C4-2B (cell line): ENCODE results near the gene VAV3.
A peak's percentile ranks its signal among the peaks of the same experiment; 100 is the strongest.

Experiments used
- H3K27ac ChIP-seq: fragments of 450-650 bp; 2 replicates; pipeline ENCODE4 v1.5.1; 2017
- ZFX ChIP-seq: fragments of 450-650 bp; IDR thresholded peaks from 2 replicates; pipeline ENCODE4 v1.6.1; 2017
- TF ChIP-seq, protein P1 (sequence below): fragments of 450-650 bp; conservative IDR thresholded peaks from 2 replicates; pipeline ENCODE4 v1.5.1; 2017; ENCODE audit warnings: mild to moderate bottlenecking

The VAV3 gene

DNA sequence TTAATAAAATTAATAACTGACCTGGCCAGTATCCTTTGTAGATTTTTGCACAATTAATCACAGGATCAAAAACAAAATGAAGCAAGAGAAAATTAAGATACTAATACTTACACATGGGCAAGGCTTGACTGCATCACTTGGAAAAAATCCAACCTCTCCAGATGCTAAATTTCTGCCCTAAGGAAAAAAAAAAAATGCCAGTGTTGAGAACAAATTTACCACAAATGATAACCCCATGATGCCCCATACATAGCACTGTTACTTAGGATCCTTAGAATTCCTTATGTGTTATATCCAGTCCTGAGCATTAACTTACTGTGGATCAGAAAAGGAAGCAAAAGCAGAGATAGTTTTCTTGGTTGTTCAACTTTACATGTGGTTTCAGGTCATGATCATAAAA is 347.5 kb downstream of the VAV3 start:
- no peak for TF ChIP-seq ZFX
- TF ChIP-seq, protein P1, sequence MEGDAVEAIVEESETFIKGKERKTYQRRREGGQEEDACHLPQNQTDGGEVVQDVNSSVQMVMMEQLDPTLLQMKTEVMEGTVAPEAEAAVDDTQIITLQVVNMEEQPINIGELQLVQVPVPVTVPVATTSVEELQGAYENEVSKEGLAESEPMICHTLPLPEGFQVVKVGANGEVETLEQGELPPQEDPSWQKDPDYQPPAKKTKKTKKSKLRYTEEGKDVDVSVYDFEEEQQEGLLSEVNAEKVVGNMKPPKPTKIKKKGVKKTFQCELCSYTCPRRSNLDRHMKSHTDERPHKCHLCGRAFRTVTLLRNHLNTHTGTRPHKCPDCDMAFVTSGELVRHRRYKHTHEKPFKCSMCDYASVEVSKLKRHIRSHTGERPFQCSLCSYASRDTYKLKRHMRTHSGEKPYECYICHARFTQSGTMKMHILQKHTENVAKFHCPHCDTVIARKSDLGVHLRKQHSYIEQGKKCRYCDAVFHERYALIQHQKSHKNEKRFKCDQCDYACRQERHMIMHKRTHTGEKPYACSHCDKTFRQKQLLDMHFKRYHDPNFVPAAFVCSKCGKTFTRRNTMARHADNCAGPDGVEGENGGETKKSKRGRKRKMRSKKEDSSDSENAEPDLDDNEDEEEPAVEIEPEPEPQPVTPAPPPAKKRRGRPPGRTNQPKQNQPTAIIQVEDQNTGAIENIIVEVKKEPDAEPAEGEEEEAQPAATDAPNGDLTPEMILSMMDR = no peak
- H3K27ac ChIP-seq = no peak overlapping the region

DNA sequence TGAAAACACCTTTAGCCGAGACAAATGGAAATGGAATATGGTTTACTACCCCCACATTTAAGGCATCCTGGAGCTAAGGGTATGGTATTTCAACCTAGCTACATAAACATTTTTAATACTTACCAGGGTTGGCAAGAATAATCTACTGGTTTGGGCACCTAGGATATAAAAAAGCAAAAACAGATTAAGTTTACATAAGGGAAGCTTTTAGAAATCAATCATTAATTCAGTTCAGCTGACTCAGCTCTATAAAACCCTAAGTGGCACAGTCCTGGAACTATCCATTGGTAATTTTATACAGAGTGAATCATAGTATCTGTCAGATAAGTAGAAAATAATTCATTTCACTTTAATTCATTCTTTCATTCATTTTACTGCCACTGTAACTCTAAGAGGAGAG is 355.2 kb downstream of the VAV3 start:
- TF ChIP-seq, protein P1 = no peak
- TF ChIP-seq ZFX = no peak
- H3K27ac ChIP-seq = no peak overlapping the region

DNA sequence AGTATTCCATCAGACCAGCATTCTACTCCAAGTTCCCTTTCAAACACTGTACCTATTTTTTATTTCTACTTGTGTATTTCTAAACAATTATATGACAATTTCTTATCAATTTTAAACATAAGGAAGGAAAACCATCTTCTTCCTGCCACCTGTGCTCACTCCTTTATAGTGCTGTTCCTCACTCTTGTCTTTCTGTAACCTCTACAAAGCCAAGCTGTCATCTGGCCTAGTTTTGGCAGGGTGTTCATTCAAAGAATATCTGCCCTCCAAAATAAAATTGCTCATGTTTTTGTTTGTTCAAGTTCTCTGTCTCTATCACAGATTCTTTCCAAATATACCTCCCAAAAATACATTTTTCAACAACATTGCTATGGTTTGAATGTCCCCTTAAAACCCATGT is 360.2 kb downstream of the VAV3 start:
- no peak overlapping the region for H3K27ac ChIP-seq

DNA sequence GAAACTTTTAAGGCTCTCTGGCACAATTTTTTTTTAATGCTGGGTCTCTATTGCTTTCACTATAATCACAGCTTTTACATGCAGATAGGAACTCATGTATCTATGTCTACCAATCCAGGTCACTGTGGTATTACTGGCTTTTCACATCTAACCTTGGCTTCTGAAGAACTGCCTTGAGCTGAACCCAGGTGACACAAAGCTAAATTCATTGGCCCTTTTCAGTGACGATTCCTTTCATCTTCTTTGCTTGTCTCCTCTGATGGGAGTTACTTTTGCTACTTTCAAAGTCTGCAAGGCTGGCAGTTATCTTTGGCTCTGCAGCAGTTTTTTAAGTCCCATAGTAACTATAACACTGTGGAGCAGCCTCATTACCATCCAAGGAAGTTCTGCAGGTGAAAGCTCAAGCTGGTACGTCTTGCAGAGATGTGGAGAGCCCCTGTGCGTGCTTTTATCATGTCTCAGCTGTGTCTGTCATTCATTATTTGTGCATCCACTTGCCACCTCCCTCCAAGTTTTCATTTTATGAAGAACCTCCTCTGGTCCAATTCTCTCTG is 364.3 kb downstream of the VAV3 start:
- TF ChIP-seq, protein P1 = no peak
- no peak for TF ChIP-seq ZFX

More for the DNA sequence above, 360.2 kb downstream of the VAV3 start:
- TF ChIP-seq ZFX = no peak
- TF ChIP-seq, protein P1 = no peak

DNA sequence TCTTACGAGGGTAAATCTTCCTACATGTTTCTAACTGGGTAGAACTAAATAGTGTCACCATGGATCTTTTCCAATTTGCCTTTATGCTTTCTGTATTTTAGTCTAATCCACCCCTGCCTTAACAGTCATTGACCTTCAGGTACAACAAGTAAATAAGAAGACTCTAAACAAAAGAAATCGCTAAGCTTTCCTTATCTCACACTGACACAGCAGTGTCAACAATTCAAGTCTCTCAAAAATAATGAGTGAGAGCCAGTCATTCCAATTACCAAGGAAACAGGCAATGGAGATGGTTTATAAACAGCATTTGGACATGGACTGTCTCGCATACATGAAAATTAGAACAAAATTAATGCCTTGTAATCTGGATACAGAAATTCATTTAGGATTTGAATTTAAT is 365.8 kb downstream of the VAV3 start:
- no peak overlapping the region for H3K27ac ChIP-seq
- TF ChIP-seq, protein P1 = no peak
- no peak for TF ChIP-seq ZFX

More for the DNA sequence above, 364.3 kb downstream of the VAV3 start:
- H3K27ac ChIP-seq = no peak overlapping the region

DNA sequence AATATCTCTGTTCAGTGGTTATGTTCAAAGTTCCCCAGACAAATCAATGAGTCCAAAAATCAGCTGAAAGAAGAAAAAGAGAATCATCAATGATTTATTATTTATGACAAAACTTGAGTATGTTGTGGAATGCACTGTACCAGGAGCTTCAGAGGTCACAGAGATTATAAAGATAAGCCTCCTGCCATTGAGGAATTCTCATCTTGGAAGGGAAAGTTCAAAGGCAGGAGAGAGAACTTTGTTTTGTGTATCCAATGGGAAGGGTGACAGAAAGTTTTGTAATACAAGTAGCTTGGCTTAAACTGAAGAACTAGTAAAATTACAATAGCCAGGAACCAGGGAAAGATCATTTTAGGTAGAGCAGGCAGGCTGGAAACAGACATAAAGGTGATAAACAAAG is 367.7 kb downstream of the VAV3 start:
- no peak overlapping the region for H3K27ac ChIP-seq
- TF ChIP-seq, protein P1 = no peak

DNA sequence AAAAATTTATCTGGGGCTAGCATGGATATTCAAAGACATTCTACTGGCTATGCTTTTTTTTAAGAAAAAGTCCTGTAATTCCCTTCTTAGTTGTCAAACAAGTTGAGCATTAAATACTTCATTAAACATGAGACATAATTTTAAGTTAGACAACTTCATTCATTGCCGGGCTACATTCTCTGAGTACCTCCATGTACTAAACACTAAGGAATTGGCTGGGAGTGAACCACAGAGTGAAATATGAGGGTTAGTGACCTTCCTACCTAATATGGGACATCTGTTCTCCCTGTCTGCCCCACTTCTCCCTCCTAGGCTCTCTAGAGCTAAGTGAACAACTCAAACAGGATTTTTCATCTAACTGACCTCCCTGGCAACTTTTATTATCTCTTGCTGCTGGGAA is 370.4 kb downstream of the VAV3 start:
- TF ChIP-seq, protein P1 = no peak
- TF ChIP-seq ZFX = no peak
- peak overlapping the region; percentile 74; the same call in 1 of the 2 replicates for H3K27ac ChIP-seq
